ENCODE results near the gene KRTAP16-1. TPM values are rescaled to one million over a fixed set of nuclear protein-coding genes. Genes with fewer than 3 reads are reported as not detected.

KRTAP16-1 gene
- total and polyA plus RNA-seq, 2 donors (not counting 1 experiment from before 2014, with no cell fraction given) = 0.16 TPM; not detected in 1

DNA sequence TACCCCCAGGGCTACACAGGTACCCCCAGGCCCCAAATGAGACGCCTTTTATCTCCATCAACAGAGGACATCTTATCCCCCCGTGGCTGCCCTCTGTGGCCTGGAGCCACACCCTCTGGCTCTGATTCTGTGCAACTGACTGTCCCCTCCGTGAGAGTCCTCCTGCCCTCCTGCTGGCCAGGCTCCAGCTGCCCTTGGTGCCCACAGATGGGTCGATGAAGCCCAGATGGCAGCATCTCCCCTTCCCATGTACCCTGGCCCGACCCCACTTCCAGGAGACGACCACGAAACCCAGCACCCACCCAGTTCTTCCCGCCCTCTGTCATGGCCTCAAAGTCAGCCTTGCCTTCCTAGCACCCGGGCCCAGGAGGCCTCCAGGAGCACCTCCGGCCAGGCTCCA is 16.0 kb upstream of the KRTAP16-1 start:
- POLR2A ChIA-PET = no interaction called here
- no peak for DNase-seq
- 89% methylated on average over 10 of the region's 10 CpGs for WGBS (ENCODE audit: insufficient coverage)
- no peaks in the 10 kb centered on the region for H3K27me3 Mint-ChIP-seq
- Histone ChIP-seq H3K79me2 (ENCODE audit: control insufficient read depth, insufficient read depth, low read length) (no peaks in the 10 kb centered on the region), H3K27ac (ENCODE audit: low read length in 2 of 2) (no peak overlapping the region), H3K4me1 (ENCODE audit: control insufficient read depth in 2 of 2, insufficient read depth in 2 of 2, low read length in 2 of 2) (peaks cover 0 to 4% of the 10 kb centered on the region in 2 donors), H3K9me3 (ENCODE audit: control extremely low read depth in 1 of 3, control insufficient read depth in 2 of 3, insufficient read depth in 1 of 3, low read length in 2 of 3) (peaks cover 1 to 4% (median 3%) of the 10 kb centered on the region in 3 donors), H3K4me2 (replicated peaks; ENCODE audit: low read depth, low read length, poor library complexity, severe bottlenecking) (no peak overlapping the region), H4K20me1 (ENCODE audit: control insufficient read depth, insufficient read depth, low read length, poor library complexity, severe bottlenecking) (no peaks in the 10 kb centered on the region), H3K27me3 (replicated peaks in 1 of 4; ENCODE audit: control extremely low read depth in 1 of 4, control insufficient read depth in 3 of 4, insufficient read depth in 4 of 4, low read length in 3 of 4) (peaks cover 0 to 5% (median 0%) of the 10 kb centered on the region in 4 experiments), H3K9ac (ENCODE audit: low read length) (no peak overlapping the region), H3K36me3 (replicated peaks in 1 of 2; ENCODE audit: control extremely low read depth in 1 of 2, control insufficient read depth in 1 of 2, extremely low read depth in 1 of 2, insufficient read depth in 2 of 2, low read length in 1 of 2) (no peaks in the 10 kb centered on the region), H3K4me3 (ENCODE audit: control extremely low read depth in 1 of 5, extremely low read depth in 1 of 5, insufficient read depth in 1 of 5, low read depth in 2 of 5, low read length in 4 of 5) (no peak overlapping the region), H2AFZ (ENCODE audit: insufficient read depth, low read depth, low read length, poor library complexity, severe bottlenecking) (no peak overlapping the region)
- CTCF ChIA-PET = interaction anchor here (0.6 kb wide), 1 partner anchor 324 kb away, joined by 5 read pairs; no protein-coding TSS in a partner anchor
- peaks cover 3% of the 10 kb centered on the region for H3K4me1 Mint-ChIP-seq
- H3K27ac Mint-ChIP-seq = no peak overlapping the region
- no peak for ATAC-seq (ENCODE audit: low read depth)
- no peak for TF ChIP-seq EZH2 (IDR thresholded peaks at IDR 0.05; ENCODE audit: borderline replicate concordance, insufficient read depth, low read depth, low read length, poor library complexity, severe bottlenecking)
- TF ChIP-seq, protein P1, sequence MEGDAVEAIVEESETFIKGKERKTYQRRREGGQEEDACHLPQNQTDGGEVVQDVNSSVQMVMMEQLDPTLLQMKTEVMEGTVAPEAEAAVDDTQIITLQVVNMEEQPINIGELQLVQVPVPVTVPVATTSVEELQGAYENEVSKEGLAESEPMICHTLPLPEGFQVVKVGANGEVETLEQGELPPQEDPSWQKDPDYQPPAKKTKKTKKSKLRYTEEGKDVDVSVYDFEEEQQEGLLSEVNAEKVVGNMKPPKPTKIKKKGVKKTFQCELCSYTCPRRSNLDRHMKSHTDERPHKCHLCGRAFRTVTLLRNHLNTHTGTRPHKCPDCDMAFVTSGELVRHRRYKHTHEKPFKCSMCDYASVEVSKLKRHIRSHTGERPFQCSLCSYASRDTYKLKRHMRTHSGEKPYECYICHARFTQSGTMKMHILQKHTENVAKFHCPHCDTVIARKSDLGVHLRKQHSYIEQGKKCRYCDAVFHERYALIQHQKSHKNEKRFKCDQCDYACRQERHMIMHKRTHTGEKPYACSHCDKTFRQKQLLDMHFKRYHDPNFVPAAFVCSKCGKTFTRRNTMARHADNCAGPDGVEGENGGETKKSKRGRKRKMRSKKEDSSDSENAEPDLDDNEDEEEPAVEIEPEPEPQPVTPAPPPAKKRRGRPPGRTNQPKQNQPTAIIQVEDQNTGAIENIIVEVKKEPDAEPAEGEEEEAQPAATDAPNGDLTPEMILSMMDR (IDR thresholded peaks at IDR 0.05) = no peak
- no peak overlapping the region for H3K4me3 Mint-ChIP-seq
- intact Hi-C loops (cut with micrococcal nuclease) = loop anchor here (10.0 kb wide), 1 partner anchor 520 kb away; no protein-coding TSS in a partner anchor
- peaks cover under 1% of the 10 kb centered on the region for H3K9me3 Mint-ChIP-seq (ENCODE audit: insufficient read depth)

DNA sequence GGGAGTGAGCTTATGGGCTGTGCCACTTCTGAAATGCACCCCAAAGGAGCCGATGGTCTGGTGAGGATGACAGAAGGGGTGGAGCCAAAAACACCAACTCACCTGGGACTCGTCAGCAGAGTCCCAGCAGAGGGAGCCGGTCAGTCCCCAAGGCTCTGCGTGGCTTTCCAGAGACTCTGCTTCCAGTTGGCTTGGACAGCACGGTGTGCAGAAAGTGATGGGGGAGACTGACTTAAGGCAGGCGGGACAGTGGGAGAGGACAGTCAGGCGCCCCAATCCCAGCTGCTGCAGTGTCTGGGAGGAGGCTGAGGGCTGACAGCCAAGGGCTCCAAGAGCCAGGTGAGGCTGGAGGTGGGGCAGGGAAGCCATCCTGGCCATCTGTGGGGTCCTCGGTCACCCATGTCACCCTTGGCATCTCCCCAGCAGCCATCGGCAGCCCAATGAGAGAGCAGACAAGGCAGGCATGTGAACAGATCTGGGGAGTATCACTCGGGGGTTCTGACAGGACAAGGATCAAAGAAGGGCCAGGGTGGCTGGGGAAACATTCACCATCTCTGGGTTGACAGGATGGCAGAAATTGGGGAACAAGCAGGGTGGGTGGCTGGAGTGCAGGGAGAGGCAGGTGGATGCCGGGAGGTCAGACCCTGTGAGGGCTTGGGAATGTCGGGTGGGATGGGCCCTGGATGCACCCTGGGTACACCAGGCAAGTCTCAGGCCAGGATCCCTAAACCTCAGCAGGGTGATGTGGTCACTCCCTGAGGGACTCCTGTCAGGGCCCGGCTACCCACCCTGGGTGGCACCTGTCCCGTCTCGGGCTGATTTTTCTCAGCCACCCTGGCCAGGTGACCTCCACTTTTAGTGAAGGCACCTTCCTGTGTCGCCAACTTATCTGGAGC is 15.3 kb upstream of the KRTAP16-1 start:
- H3K9me3 Mint-ChIP-seq (ENCODE audit: insufficient read depth) = peaks cover 6% of the 10 kb centered on the region
- H3K4me3 Mint-ChIP-seq = no peak overlapping the region
- H3K4me2 ChIP-seq (replicated peaks; ENCODE audit: low read depth, low read length, poor library complexity, severe bottlenecking) = no peak overlapping the region
- intact Hi-C loops (cut with micrococcal nuclease) = loop anchor here (5.0 to 10.0 kb wide), 2 partner anchors 520 to 702 kb away; no protein-coding TSS in a partner anchor
- WGBS (ENCODE audit: insufficient coverage) = 78% methylated on average over 15 of the region's 16 CpGs
- H3K27ac Mint-ChIP-seq = no peak overlapping the region
- no peak overlapping the region for H3K9ac ChIP-seq (ENCODE audit: low read length)
- H3K9me3 ChIP-seq (ENCODE audit: control extremely low read depth in 1 of 3, control insufficient read depth in 2 of 3, insufficient read depth in 1 of 3, low read length in 2 of 3) = peaks cover 1 to 9% (median 3%) of the 10 kb centered on the region in 3 donors
- no peak for DNase-seq
- H3K27me3 Mint-ChIP-seq = no peaks in the 10 kb centered on the region
- ChIA-PET POLR2A (no interaction called here), CTCF (interaction anchor here (3.6 kb wide), 1 partner anchor 16 kb away, joined by 24 read pairs; the partner anchor contains the start of gene KRTAP16-1)
- H4K20me1 ChIP-seq (ENCODE audit: control insufficient read depth, insufficient read depth, low read length, poor library complexity, severe bottlenecking) = no peaks in the 10 kb centered on the region
- H3K27ac ChIP-seq (ENCODE audit: low read length in 2 of 2) = no peak overlapping the region
- no peak overlapping the region for H2AFZ ChIP-seq (ENCODE audit: insufficient read depth, low read depth, low read length, poor library complexity, severe bottlenecking)
- peaks cover 0 to 5% (median 0%) of the 10 kb centered on the region in 4 experiments for H3K27me3 ChIP-seq (replicated peaks in 1 of 4; ENCODE audit: control extremely low read depth in 1 of 4, control insufficient read depth in 3 of 4, insufficient read depth in 4 of 4, low read length in 3 of 4)
- no peaks in the 10 kb centered on the region for H3K36me3 ChIP-seq (replicated peaks in 1 of 2; ENCODE audit: control extremely low read depth in 1 of 2, control insufficient read depth in 1 of 2, extremely low read depth in 1 of 2, insufficient read depth in 2 of 2, low read length in 1 of 2)
- H3K4me3 ChIP-seq (ENCODE audit: control extremely low read depth in 1 of 5, extremely low read depth in 1 of 5, insufficient read depth in 1 of 5, low read depth in 2 of 5, low read length in 4 of 5) = no peak overlapping the region
- no peaks in the 10 kb centered on the region for H3K79me2 ChIP-seq (ENCODE audit: control insufficient read depth, insufficient read depth, low read length)
- no peak for ATAC-seq (ENCODE audit: low read depth)
- H3K4me1 ChIP-seq (ENCODE audit: control insufficient read depth in 2 of 2, insufficient read depth in 2 of 2, low read length in 2 of 2) = peaks cover 0 to 4% of the 10 kb centered on the region in 2 donors
- no peak for TF ChIP-seq EZH2 (IDR thresholded peaks at IDR 0.05; ENCODE audit: borderline replicate concordance, insufficient read depth, low read depth, low read length, poor library complexity, severe bottlenecking)
- TF ChIP-seq, protein P1 (IDR thresholded peaks at IDR 0.05) = no peak
- peaks cover 3% of the 10 kb centered on the region for H3K4me1 Mint-ChIP-seq

Measured in B cell (primary cell).